Left ventricle myocardium inferior (tissue), 1 donor: ENCODE data around the gene TRMT44. TPM values are rescaled to one million over a fixed set of nuclear protein-coding genes. Genes with fewer than 3 reads are reported as not detected.
A peak's percentile ranks its signal among the peaks of the same experiment; 100 is the strongest.

ENCODE experiments used
- DNase-seq: peaks from one replicate; pipeline ENCODE4 v3.0.0-alpha.2; 2020
- H3K27ac ChIP-seq: fragments of 200-600 bp; replicated peaks from 2 replicates; pipeline ENCODE4 v1.8.0; 2021
- H3K27me3 ChIP-seq: fragments of 200-600 bp; 2 replicates; pipeline ENCODE4 v1.8.0; 2021; ENCODE audit warnings: low read depth
- H3K36me3 ChIP-seq: fragments of 200-600 bp; 2 replicates; pipeline ENCODE4 v1.8.0; 2021
- H3K4me1 ChIP-seq: fragments of 200-600 bp; 2 replicates; pipeline ENCODE4 v1.8.0; 2021
- H3K4me3 ChIP-seq: fragments of 200-600 bp; 2 replicates; pipeline ENCODE4 v1.8.0; 2021; ENCODE audit warnings: mild to moderate bottlenecking, moderate library complexity
- H3K9me3 ChIP-seq: fragments of 200-600 bp; replicated peaks from 2 replicates; pipeline ENCODE4 v1.8.0; 2021
- intact Hi-C: fragments of 100-400 bp; cut with micrococcal nuclease; formaldehyde crosslinking; loops from one replicate; pipeline ENCODE4 v1.11.0; 2022
- total RNA-seq: library from RNA; stranded (reverse); fragmentation: NEBNext Ultra II Directional; extraction: Animal tissue kit (Norgen Biotek cat#: 25700); gene quantifications from one replicate; pipeline ENCODE4 v1.2.1, GENCODE V29; 2021
- TF ChIP-seq, protein P1 (sequence below): fragments of 200-600 bp; IDR thresholded peaks from 2 replicates; pipeline ENCODE4 v1.8.0; 2021; ENCODE audit warnings: antibody characterized with exemption, mild to moderate bottlenecking, borderline replicate concordance
- donor health status: DM: no; HTN: yes; CAD: no; lungs with severe emphysema.

TRMT44 gene
- total RNA-seq, 1 donor from 2014 or later, result 9.2 TPM

DNA sequence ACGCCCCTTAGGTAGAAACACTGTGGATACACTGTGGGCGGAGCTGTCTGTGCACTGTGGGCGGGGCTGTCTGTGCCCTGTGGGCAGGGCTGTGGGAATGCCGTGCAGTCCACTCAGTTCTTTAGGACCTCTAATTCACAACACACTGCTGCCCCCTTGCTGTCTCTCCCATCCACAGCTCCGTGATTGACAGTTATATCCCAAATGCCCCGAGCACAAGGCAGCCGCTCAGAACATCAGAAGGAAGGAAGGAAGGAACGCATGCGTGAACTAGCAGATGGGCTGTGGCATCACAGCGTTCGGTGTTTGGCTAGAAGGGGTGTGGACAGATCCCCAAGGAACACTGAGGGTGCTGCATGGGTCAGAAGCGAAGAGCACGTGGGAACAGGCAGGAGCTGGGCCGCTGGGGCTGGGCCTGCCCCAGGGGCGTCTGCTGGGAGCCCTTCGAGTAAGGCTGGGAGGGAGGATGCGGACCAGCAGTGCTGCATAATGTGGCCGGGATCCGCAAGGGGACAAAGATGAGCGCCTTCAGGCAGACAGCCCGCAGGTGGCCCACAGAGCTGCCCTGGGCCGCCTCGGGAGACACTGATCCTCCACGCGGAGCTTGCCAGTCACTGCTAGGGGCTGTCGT, 29.8 kb upstream of the TRMT44 start:
- H3K36me3 ChIP-seq, result peaks cover 69% of the 10 kb centered on the region
- peak; percentile 66 for DNase-seq
- H3K4me1 ChIP-seq, result peaks cover 41% of the 10 kb centered on the region
- no peaks in the 10 kb centered on the region for H3K9me3 ChIP-seq
- peak overlapping the region; percentile 54 for H3K27ac ChIP-seq
- TF ChIP-seq, protein P1, sequence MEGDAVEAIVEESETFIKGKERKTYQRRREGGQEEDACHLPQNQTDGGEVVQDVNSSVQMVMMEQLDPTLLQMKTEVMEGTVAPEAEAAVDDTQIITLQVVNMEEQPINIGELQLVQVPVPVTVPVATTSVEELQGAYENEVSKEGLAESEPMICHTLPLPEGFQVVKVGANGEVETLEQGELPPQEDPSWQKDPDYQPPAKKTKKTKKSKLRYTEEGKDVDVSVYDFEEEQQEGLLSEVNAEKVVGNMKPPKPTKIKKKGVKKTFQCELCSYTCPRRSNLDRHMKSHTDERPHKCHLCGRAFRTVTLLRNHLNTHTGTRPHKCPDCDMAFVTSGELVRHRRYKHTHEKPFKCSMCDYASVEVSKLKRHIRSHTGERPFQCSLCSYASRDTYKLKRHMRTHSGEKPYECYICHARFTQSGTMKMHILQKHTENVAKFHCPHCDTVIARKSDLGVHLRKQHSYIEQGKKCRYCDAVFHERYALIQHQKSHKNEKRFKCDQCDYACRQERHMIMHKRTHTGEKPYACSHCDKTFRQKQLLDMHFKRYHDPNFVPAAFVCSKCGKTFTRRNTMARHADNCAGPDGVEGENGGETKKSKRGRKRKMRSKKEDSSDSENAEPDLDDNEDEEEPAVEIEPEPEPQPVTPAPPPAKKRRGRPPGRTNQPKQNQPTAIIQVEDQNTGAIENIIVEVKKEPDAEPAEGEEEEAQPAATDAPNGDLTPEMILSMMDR, result peak; percentile 64
- intact Hi-C loops, result no loop called here
- H3K27me3 ChIP-seq, result no peaks in the 10 kb centered on the region
- H3K4me3 ChIP-seq, result no peak overlapping the region

DNA sequence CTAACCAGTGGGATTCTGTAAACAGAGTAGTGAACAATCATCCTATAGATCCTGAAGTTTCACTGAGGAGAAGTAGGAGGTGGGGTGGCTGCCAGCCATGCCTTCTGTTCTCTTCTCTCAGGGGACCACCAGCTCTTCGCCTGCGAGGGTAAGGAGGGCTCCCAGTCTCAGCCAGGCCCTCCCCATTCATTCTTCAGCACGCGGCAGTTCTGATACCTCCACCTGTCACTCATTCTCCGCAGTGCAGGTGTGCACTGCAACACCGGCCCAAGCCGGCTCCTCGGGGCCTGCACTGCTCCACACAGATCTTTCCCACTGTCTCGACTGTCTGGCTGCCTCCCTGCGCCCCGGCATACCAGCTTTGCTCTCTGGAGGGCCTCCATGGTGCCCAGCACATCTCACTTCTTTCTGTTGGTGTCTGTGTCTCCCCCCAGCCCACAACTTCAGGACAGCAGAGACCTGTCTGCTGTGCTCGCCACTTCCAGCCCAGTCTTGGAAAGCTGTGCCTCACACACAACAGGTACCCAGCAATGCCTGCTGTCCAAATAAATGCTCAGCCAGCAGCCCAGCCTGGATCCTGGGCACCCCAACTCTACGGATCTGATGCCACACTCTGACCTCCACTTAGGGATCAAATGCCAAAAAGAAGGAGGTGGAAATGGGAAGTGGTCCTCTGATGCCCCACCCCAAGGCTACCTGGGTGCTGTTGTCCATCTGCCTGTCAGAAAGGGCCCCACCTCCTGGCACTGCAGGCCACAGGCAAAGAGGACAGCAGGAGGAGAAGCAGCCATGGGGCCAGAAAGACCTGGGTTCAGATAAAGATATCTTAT, 29.0 kb upstream of the TRMT44 start:
- no peaks in the 10 kb centered on the region for H3K27me3 ChIP-seq
- TF ChIP-seq, protein P1, result no peak
- DNase-seq, result no peak
- intact Hi-C loops, result no loop called here
- no peaks in the 10 kb centered on the region for H3K9me3 ChIP-seq
- H3K4me3 ChIP-seq, result no peak overlapping the region
- no peak overlapping the region for H3K27ac ChIP-seq
- H3K4me1 ChIP-seq, result peaks cover 33% of the 10 kb centered on the region
- H3K36me3 ChIP-seq, result peaks cover 68% of the 10 kb centered on the region

DNA sequence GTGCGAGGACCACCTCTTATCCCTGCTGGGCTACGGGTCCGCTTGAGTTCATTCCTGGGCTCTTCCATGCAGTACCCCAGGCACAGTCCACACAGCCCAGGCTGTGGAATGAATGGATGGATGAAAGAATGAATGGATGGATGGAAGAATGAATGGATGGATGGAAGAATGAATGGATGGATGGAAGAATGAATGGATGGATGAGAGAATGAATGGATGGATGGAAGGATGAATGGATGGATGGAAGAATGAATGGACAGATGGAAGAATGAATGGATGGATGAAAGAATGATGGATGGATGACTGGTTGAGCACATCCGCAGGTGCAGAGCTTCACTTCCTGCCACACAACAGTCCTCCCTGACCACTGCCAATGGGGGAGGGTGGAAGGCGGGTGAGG, 28.3 kb upstream of the TRMT44 start:
- DNase-seq, result no peak
- peaks cover 30% of the 10 kb centered on the region for H3K4me1 ChIP-seq
- TF ChIP-seq, protein P1, result no peak
- H3K27ac ChIP-seq, result no peak overlapping the region
- H3K4me3 ChIP-seq, result no peak overlapping the region
- intact Hi-C loops, result no loop called here
- peaks cover 62% of the 10 kb centered on the region for H3K36me3 ChIP-seq
- H3K9me3 ChIP-seq, result no peaks in the 10 kb centered on the region
- H3K27me3 ChIP-seq, result no peaks in the 10 kb centered on the region

DNA sequence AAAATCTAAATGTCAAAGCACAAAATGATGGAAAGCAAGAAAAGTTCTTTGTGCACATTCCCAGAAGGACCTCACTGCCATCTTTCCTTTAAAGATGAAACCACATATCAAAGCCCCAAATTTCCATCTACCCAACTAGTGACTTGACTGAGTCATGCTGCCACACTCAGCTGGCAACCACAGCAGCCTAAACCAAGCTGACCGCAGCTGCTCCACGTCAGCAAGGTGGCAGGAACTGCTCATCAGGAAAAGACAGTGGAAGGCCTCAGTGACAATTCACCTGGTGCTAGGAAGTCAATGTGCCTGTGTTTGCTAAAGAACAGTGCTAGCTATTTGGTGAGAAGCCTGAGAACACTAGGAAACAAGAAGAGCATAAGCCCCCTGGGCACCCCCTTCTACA, 26.2 kb upstream of the TRMT44 start:
- peaks cover 24% of the 10 kb centered on the region for H3K4me1 ChIP-seq
- H3K27ac ChIP-seq, result no peak overlapping the region
- no peak for DNase-seq
- no peaks in the 10 kb centered on the region for H3K9me3 ChIP-seq
- intact Hi-C loops, result no loop called here
- no peaks in the 10 kb centered on the region for H3K27me3 ChIP-seq
- peaks cover 45% of the 10 kb centered on the region for H3K36me3 ChIP-seq
- TF ChIP-seq, protein P1, result no peak
- H3K4me3 ChIP-seq, result no peak overlapping the region

DNA sequence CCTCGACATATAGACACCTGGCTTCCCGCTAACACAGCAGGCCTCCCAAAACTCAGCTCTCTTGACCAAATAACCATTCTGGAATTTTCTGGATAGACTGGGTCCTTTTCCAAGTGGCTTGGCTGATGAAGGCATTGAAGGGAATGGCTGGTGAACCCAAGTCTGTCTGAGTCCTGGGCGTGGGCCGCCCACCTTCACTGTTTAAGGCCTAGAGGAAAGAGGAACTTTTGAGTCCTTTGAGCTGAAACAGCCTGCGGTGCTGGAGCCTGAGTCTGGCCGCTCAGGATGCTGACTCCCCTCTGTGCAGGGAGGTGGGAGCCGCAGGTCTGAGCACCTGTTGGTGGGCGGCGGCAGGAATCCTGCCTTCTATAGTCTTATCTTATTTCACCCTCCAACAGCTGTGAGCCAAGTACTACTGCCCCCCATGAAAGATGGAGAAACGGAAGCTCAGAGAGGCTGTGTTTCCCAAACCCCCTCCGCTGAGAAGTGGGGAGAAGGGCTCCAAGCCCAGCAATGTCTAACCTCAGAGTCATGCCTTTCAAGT, 23.4 kb upstream of the TRMT44 start:
- peaks cover 15% of the 10 kb centered on the region for H3K4me1 ChIP-seq
- no peak overlapping the region for H3K27ac ChIP-seq
- intact Hi-C loops, result no loop called here
- no peak overlapping the region for H3K4me3 ChIP-seq
- peaks cover 2% of the 10 kb centered on the region for H3K9me3 ChIP-seq
- H3K36me3 ChIP-seq, result peaks cover 35% of the 10 kb centered on the region
- H3K27me3 ChIP-seq, result no peaks in the 10 kb centered on the region
- no peak for DNase-seq
- TF ChIP-seq, protein P1, result no peak
